Measurements from ENCODE around the gene HNRNPA0.

Gene HNRNPA0

DNA sequence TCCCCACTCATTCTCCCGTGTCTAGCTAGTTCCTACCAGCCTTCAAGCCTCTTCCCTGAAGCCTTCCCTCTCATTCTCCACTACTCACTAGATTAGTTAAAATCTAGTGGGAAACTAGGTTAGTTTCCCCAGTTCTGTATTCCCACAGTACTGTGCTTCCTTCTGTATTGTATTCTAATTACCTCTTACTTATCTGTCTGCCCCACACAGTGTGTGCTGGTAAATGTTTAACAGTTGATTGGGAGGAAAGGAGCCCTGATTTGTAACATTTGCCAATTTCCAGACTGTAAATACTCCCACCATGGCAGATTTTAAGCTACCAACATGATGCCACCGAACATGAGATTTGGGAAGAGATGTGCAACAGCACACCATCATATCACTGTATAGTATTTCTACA, 26.5 kb downstream of the HNRNPA0 start:
- no peak for DNase-seq (ENCODE audit: low spot score)

DNA sequence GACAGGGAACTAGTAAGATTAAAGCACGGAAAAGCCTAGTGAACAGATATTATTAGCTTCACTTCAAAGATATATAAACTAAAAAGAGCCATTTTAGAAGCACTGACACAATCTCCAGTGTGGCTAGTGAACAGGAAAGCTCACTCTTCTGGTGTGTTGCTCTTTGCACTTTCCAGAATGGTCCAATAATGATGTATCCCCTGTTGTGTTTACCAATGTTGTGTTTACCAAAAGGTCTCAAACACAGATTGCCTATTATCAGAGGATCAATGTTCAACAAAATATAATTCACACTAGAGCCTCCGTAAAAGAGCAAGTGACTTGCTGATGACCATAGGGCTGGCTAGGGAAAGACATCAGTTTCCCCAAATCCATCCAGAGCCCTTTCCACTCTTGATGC, 29.9 kb downstream of the HNRNPA0 start:
- no peak for DNase-seq (ENCODE audit: low spot score)

DNA sequence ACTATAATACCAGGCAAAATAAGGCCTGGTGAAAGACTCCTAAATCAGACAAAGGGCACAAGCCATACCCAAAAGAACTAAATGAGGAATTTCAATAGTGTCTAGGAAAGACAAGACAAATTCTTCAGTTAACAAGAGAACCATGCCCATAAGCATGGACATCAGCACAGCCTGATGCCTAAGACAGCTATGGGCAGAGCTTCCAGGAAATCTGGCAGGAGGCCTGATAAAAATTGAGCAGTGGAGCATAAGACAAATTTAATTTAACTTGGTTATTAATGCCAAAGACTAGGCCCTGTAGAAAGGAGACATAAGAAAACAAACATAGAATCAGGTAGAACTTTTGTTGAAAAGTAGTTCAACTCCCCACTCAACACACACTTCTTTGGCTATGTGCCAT, 35.6 kb downstream of the HNRNPA0 start:
- no peak for DNase-seq (ENCODE audit: low spot score)

DNA sequence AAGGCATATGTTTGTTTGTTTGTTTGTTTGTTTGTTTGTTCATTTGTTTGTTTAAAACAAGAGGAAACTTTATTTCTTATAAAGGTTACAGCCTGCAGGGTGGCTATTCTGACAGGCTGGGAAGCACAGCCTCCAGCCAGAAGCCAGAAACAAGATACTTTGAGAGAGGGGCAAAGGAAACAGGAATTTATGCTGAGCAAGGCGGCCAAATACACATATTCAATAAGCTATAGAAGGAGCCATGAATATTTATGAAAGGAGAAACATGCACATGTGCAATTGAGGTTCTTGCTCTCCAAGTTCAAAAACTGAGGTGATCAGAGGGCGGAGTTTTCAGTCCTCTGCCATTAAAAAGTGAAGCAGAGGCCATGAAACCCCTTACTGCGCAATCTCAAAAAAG, 37.8 kb downstream of the HNRNPA0 start:
- no peak for DNase-seq (ENCODE audit: low spot score)

DNA sequence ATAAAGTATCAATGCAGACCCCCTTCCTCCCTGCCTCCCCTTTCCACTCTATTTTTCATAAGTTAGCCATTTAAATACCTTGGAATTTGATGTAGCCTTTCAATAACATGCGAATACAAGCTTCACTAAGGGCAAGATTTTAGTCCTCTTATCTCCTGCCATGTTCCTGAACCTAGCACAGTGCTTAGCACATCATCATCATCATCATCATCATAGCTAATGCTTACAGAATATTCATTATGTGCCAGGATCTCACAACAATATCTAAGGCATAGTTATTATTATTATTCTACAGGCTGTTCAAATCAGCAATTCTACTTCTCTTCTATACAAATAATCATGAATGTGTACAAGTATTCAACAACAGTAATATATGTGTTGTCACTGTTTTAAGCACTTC, 38.7 kb downstream of the HNRNPA0 start:
- DNase-seq (ENCODE audit: low spot score): no peak

DNA sequence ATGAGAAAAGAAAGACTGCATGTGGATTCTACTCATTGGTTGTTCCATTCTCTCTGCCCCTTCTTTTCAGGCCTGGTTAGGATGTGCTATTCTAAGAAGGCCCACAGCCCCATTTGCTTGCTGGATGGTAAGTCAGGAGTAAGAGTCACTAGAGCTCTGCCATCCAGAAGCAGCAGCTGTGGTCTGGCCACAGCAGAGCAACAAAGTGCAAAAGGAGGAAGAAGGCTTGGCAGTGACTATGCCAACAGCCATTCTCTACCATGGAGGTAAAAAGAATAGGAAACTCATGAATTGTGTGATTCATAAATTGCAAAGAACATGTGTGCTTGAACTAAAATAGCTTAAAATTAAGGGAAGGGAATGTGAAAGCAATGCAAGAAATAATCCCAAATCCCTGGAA, 39.2 kb downstream of the HNRNPA0 start:
- no peak for DNase-seq (ENCODE audit: low spot score)

DNA sequence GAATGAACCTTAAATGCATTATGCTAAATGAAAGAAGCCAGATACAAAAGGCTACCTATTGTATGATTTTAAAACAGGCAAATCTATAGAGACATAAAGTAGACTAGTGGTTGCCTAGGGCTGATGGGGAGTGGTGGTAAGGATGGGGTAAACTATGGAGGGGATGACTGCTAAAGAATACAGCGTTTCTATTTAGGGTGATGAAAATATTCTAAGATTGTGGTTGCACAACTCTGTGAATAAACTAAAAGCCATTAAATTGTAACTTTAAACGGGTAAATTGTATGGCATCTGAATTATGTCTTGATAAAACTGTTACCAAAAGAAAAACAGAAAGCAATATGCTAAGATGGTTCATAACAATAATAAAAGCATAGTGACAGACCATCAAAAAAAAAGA, 39.7 kb downstream of the HNRNPA0 start:
- no peak for DNase-seq (ENCODE audit: low spot score)

DNA sequence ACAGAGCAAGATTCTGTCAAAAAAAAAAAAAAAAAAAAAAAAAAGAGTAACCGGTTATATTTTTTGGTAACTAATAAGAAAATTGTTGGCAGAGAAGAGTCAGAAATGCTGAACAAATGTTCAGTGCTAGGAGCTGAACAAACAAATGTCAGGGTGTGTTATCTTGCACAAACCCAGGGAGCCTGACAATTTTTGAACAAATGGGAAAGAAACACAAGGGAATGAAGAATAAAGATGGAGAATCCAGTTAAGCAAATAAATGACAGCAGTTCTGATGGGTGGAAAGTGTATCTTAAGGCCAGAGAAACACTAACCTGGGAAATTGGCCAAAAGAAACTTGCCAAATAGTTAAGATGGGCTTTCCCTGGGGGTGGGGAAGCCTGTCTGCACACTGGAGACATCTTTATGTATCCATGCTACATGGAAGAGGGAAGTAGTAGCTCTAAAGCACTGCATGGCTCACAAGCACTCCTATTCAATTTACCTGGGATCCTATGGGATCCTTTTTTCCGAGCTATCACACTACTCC, 42.0 kb downstream of the HNRNPA0 start:
- no peak for DNase-seq (ENCODE audit: low spot score)

DNA sequence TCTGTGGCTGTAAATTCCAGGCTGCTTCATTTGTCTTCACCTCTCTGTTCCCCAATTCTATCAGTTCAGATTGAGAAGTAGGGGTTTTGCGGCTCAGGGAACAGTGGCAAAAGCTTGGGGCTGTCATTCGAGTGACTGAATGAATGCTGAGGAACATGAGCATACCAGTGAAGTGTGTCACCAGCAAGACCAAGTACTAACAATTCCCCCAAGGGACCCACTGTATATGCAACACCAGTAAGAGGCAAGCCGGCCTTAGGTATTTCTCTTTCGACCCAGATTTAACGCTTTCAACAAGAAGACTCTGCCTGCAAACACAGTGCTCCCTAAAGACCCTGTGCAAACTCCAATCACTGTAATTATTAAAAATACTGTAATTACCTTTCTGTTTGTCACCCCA, 44.1 kb downstream of the HNRNPA0 start:
- no peak for DNase-seq (ENCODE audit: low spot score)

DNA sequence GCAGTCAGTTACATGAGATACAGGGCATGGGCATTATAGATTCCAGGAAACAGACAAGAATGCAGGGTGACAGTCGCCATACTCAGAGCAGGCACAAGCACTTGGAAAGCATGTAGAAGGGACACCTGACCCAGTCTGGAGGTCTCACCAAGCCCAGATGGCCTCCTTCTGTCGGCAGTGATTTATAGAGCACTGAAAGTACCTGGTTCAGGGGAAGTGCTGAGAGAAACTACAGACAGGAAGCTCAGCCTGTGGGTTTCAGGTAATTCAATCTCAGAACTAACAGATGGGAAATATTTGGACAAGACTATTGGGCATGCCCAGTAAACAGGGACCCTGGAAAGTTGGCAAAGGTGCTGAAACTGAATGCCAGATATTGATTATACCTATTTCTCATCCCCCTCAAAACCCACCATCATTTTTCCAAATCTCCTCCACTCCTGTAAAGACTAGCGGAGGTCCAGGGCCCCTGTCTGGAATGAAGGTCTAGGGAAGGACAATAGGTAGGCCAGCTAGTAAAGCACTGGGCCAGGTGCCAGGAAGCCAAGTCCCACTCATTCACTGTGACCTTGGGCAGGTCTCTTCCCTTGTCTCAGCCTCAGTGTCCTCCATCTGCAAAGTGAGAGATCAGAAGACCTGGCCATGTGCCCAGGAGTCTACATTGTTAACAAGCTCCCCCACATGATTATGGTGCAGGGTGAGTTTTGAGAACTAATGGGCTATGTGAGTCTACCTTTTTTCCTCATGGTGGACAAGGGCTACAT, 45.2 kb downstream of the HNRNPA0 start:
- DNase-seq (ENCODE audit: low spot score): no peak

DNA sequence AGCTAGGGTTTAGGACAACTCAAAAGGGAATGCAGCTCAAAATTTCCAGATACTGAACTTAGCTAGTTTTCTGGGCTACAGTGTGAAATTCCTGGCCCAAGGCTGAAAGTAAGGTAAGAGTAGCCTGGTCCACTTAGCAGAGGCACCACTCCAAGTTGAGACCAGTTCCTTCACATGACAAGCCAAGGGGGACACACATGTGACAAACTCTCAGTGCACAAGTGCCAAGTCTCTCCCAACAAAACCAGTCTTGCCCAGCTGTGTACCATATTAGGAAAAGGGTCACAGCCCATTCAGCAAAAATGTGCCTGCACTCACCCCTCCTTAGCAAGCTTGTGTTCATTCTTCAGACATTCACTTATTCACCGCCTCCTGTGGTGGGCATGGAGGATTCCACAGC, 46.1 kb downstream of the HNRNPA0 start:
- no peak for DNase-seq (ENCODE audit: low spot score)

DNA sequence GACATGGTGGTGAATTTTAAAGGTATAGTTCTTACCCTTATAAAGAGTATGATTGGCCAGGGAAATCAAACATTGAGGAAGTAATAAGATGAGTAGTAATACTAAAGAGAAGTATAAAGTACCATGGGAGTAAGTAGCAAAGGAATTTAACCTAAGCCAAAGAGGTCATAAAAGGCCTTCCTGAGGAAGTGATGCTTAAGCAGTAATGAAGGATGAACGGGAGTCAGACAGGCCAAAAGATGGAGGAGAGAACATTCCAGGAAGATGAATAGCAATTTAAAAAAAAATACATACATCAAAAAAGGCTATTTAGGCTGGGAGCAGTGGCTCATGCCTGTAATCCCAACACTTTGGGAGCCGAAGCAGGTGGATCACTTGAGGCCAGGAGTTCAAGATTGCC, 47.3 kb downstream of the HNRNPA0 start:
- no peak for DNase-seq (ENCODE audit: low spot score)

DNA sequence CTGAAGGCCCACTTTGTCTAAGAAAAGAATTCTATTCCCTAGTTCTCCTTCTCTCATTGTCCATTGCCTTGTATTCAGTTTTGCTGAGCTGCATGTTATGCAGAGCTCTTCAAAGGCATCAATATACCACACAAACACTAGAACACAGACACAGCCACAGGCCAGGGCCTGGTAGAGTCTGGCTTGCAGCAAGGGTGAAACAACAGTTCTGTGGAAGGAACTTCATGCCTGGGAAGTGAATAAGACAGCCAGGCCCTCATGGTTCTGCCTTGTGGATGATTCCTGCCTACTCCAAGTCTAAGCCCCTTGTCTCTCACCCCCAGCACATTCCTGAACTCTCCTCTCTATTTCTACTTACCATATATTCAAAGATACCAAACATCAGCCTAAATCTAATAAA, 49.1 kb downstream of the HNRNPA0 start:
- no peak for DNase-seq (ENCODE audit: low spot score)

DNA sequence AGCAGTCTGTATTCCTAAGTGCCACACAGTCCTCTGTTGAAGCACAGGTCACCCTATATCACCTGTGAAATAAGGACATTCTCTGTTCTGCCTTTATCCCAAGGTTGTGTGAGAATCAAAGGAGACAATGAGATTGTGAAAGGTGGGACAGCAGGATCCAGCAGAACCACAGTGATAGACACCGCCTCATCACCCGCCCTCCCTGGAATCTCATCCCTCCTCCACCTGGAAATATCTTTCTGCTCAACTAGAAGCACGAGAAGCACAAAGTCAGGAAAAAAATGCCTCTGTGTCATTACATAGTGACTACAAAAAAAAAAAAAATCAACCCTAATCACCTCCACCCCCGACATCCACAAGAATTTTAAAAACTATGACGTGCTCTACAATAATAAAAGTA, 50.6 kb downstream of the HNRNPA0 start:
- no peak for DNase-seq (ENCODE audit: low spot score)

DNA sequence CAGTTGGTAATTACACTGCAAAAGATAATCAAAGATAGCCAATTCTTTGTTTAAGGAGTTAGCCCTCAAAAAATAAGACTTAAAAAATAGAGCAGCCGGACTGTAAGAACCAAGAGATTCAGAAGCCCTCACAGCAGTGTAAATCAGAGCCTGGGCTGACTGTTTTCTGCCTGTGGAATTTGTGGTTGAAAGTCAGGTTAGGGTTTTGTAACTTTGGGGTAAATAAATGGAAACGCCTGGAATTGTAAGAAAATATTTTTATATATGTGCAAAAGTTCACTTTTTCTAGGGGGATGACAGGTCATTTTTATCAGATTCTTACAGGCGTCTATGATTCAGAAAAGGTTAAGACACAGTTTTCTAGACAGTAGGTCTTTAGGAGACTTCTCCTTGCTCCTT, 53.9 kb downstream of the HNRNPA0 start:
- DNase-seq (ENCODE audit: low spot score): no peak

DNA sequence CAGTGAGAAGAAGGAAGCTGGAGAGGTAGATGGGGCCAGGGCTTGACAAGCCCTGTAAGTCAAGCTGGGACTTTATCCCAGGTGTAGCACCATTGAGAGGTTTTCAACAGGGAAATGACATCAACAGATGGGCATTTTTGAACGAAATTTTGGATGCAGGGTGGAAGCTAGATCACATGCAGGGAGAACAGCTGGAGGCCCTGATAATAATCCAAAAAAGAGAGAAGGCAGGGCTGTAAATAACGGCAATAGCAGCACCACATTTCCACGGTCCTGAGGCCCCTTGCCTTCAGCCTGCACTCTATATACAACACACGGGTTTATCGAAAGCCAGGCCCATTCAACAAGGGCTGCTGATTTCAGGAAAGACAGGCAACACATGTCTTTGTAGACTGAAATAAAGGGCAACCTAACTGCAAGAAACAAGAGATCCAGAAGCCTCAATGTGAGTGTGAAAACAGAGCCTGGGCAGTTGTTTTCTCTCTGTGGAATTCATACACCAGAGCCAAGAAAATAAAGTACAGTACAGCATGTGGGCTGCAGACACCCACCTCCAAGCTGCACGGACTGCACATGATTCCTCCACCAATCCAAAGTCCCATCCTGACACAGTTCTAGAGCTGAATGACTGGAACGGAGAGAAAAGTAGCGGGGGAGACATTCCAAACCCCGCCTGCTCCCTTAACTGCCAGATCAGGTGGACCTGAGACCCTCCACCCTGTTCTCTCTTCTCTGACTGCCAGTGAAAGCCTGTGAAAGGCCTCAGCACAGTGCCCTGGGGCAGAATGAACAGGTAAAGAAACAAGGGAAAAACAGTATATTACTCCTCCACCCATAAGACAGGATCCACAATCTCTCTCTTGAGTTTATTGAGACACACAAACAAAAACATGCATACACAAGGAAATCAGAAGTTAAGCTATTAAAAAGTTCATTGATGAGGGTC, 54.6 kb downstream of the HNRNPA0 start:
- DNase-seq (ENCODE audit: low spot score): no peak

DNA sequence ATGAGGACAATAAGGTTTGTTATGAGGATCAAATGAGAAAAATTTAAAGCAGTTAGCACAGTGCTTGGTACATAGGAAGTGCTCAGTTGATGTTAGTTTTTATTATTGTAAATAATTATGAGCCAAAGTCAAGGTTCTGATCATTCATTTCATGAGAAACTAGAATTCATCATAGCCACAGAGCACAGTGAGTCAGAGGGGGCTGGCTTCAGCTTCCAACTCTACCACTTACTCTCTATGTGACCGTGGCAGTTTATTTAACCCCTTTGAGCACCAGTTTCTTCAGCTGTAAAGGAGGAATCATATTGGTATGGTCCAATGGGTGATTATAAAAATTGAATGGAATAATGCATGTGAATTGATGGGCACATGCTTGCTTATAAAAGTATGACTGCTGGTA, 57.7 kb downstream of the HNRNPA0 start:
- no peak for DNase-seq (ENCODE audit: low spot score)

DNA sequence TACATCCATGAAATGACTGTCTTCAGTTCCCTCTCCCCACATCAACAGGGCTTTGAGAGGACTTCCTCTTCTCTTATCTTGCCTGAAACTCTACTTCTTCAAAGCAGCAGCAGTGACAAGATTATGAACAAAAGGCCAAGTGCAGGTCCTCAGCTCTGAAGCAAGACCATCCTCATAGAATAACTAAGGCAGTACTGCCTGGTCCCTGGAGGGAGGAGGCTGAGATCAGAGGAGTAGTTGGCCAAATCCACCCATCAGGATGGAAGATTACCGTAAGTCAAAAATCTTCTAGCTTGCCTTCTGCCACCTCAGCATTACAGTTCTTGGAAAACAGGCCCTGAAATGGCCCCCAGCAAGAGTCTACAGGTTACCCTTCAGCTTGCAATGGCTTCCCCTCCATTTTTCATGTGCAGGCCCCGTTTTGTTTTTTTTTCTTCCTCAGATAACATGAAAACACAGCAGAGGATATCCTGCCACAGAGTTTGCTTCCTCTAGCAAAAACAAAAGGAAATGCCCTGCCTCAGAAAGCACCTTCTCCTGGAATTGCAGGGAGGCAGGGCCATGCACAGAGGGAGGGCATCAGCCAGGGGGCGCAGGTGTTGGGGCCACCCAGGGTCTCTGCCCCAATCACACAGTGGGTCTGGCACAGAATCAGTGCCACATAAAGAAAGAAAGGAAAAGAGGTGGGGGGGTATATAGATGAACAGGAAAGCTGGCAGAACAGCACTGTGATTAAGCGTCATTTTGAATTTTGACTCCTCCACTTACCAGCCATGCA, 58.3 kb downstream of the HNRNPA0 start:
- DNase-seq (ENCODE audit: low spot score): no peak
